ENCODE data around the gene SPATA25.

GRCh38 chr20:45848969-45849582 is 38.3 kb downstream of the SPATA25 start:
- TF ChIP-seq, protein P1, sequence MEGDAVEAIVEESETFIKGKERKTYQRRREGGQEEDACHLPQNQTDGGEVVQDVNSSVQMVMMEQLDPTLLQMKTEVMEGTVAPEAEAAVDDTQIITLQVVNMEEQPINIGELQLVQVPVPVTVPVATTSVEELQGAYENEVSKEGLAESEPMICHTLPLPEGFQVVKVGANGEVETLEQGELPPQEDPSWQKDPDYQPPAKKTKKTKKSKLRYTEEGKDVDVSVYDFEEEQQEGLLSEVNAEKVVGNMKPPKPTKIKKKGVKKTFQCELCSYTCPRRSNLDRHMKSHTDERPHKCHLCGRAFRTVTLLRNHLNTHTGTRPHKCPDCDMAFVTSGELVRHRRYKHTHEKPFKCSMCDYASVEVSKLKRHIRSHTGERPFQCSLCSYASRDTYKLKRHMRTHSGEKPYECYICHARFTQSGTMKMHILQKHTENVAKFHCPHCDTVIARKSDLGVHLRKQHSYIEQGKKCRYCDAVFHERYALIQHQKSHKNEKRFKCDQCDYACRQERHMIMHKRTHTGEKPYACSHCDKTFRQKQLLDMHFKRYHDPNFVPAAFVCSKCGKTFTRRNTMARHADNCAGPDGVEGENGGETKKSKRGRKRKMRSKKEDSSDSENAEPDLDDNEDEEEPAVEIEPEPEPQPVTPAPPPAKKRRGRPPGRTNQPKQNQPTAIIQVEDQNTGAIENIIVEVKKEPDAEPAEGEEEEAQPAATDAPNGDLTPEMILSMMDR (IDR thresholded peaks at IDR 0.05) = no peak
- no peak for TF ChIP-seq POLR2A (IDR thresholded peaks at IDR 0.05)
- no peak for TF ChIP-seq POLR2AphosphoS5 (IDR thresholded peaks at IDR 0.05)
- no peak for TF ChIP-seq EP300 (IDR thresholded peaks at IDR 0.05)
